ENCODE data around the gene KCNQ1. TPM values are rescaled to one million over a fixed set of nuclear protein-coding genes. Genes with fewer than 3 reads are reported as not detected.

KCNQ1 gene
- total RNA-seq, 4 donors from 2014 or later: 5.6 to 46.8 (median 24.6) TPM

DNA sequence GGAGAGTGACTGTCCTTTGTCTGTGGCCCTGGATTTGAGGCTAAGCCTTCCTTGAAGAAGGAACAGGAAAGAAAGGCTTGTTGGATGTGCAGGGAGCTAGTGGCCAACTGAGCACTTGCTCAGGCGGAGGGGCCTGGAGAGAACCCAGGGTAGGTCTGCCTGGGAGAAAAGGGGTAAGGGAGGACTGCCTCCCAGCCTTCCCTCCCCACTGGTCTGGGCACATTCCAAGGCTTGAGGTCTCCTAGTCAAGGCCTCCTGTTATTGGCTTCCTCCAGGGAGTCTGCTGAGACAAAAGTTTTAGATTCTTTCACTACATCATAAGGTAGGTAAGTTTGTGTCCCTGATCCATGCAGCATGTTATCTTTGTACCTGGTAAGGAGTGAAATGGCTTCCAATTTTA lies 239.8 kb downstream of the KCNQ1 start:
- Histone ChIP-seq H3K4me3 (no peak overlapping the region), H3K36me3 (no peaks in the 10 kb centered on the region), H3K9me3 (no peaks in the 10 kb centered on the region), H3K4me1 (no peaks in the 10 kb centered on the region), H3K27ac (no peak overlapping the region), H3K27me3 (no peaks in the 10 kb centered on the region)
- 93% methylated on average over 1 of the region's 1 CpG; no CpG with 5 or more reads in 1 of the 2 donors for WGBS, 2 donors (ENCODE audit: low coverage in 1 of 2)
- no peak for TF ChIP-seq EP300 (IDR thresholded peaks at IDR 0.05; ENCODE audit: low read depth)
- no peak for TF ChIP-seq POLR2AphosphoS5 (IDR thresholded peaks at IDR 0.05)
- TF ChIP-seq, protein P1, sequence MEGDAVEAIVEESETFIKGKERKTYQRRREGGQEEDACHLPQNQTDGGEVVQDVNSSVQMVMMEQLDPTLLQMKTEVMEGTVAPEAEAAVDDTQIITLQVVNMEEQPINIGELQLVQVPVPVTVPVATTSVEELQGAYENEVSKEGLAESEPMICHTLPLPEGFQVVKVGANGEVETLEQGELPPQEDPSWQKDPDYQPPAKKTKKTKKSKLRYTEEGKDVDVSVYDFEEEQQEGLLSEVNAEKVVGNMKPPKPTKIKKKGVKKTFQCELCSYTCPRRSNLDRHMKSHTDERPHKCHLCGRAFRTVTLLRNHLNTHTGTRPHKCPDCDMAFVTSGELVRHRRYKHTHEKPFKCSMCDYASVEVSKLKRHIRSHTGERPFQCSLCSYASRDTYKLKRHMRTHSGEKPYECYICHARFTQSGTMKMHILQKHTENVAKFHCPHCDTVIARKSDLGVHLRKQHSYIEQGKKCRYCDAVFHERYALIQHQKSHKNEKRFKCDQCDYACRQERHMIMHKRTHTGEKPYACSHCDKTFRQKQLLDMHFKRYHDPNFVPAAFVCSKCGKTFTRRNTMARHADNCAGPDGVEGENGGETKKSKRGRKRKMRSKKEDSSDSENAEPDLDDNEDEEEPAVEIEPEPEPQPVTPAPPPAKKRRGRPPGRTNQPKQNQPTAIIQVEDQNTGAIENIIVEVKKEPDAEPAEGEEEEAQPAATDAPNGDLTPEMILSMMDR (IDR thresholded peaks at IDR 0.05): no peak
- no peak for TF ChIP-seq POLR2A (IDR thresholded peaks at IDR 0.05)
- intact Hi-C loops (cut with DNase I; ENCODE audit: low total_unique reads) (no loop called here), in situ Hi-C loops (cut with MboI; ENCODE audit: low pct_ligation_motif_present in 1 of 4, low pct_unique_long_range_greater_than_20kb in 1 of 4, low sequenced_read_pairs in 3 of 4) (no loop called here)
- no peak for DNase-seq

- no peaks in the 10 kb centered on the region for H3K9me3 ChIP-seq
- DNase-seq: no peak
- intact Hi-C loops (cut with DNase I; ENCODE audit: low total_unique reads) (no loop called here), in situ Hi-C loops (cut with MboI; ENCODE audit: low pct_ligation_motif_present in 1 of 4, low pct_unique_long_range_greater_than_20kb in 1 of 4, low sequenced_read_pairs in 3 of 4) (no loop called here)
- no peaks in the 10 kb centered on the region for H3K36me3 ChIP-seq
- H3K27me3 ChIP-seq: no peaks in the 10 kb centered on the region
- no peaks in the 10 kb centered on the region for H3K4me1 ChIP-seq
- TF ChIP-seq POLR2AphosphoS5 (IDR thresholded peaks at IDR 0.05) (no peak), POLR2A (IDR thresholded peaks at IDR 0.05) (no peak), EP300 (IDR thresholded peaks at IDR 0.05; ENCODE audit: low read depth) (no peak)
- TF ChIP-seq, protein P1 (IDR thresholded peaks at IDR 0.05): no peak
- no peak overlapping the region for H3K27ac ChIP-seq
- no peak overlapping the region for H3K4me3 ChIP-seq
- 89% methylated on average over 6 of the region's 6 CpGs; no CpG with 5 or more reads in 1 of the 2 donors for WGBS, 2 donors (ENCODE audit: low coverage in 1 of 2)
Measured at GRCh38 chr11:2685051-2685450, 240.2 kb downstream of the KCNQ1 start.

DNA sequence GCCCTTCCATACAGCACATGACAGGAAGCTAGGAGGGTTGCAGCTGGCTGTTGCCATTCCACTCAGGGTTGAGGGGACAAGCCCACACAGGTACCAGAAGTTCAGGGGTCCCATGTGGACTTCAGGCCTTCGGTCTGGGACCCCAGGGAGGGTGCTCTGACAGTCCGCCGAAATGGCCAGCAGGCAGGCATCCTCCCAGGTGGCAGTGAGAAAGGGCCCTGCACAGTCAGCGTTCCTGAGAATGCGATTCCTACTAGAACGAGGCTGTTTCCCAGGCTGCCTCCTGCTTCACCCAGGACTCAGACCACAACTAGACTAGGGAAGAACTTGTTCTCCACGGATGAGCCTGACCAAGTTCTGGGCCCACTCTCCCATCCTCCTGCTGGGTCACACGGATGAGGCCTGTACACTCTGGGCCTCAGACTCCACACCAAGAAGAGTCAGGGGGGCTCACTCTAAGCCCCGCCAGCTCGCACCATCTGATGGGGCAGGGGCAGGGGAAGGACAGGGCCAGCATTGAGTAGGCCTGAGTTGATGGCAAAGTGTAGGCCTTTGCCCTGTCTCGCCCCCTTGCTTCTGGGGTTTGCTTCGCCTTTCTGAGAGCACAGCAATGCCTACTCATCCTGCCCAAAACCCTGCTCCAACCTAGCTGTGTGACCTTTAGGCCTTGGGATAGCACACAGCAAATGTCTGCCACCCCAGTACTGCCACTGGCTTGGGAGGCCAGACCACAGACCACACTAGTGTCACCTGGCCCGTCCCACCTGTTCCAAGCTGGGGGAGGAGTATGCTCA lies 241.0 kb downstream of the KCNQ1 start:
- intact Hi-C loops (cut with DNase I; ENCODE audit: low total_unique reads): no loop called here
- H3K27ac ChIP-seq: no peak overlapping the region
- no peaks in the 10 kb centered on the region for H3K36me3 ChIP-seq
- H3K4me3 ChIP-seq: no peak overlapping the region
- in situ Hi-C loops (cut with MboI; ENCODE audit: low pct_ligation_motif_present in 1 of 4, low pct_unique_long_range_greater_than_20kb in 1 of 4, low sequenced_read_pairs in 3 of 4): no loop called here
- H3K27me3 ChIP-seq: no peaks in the 10 kb centered on the region
- no peaks in the 10 kb centered on the region for H3K9me3 ChIP-seq
- H3K4me1 ChIP-seq: no peaks in the 10 kb centered on the region
- TF ChIP-seq POLR2AphosphoS5 (IDR thresholded peaks at IDR 0.05) (no peak), EP300 (IDR thresholded peaks at IDR 0.05; ENCODE audit: low read depth) (no peak), POLR2A (IDR thresholded peaks at IDR 0.05) (no peak)
- TF ChIP-seq, protein P1 (IDR thresholded peaks at IDR 0.05): no peak
- DNase-seq: no peak
- 92% methylated on average over 10 of the region's 13 CpGs; no CpG with 5 or more reads in 1 of the 2 donors for WGBS, 2 donors (ENCODE audit: low coverage in 1 of 2)

DNA sequence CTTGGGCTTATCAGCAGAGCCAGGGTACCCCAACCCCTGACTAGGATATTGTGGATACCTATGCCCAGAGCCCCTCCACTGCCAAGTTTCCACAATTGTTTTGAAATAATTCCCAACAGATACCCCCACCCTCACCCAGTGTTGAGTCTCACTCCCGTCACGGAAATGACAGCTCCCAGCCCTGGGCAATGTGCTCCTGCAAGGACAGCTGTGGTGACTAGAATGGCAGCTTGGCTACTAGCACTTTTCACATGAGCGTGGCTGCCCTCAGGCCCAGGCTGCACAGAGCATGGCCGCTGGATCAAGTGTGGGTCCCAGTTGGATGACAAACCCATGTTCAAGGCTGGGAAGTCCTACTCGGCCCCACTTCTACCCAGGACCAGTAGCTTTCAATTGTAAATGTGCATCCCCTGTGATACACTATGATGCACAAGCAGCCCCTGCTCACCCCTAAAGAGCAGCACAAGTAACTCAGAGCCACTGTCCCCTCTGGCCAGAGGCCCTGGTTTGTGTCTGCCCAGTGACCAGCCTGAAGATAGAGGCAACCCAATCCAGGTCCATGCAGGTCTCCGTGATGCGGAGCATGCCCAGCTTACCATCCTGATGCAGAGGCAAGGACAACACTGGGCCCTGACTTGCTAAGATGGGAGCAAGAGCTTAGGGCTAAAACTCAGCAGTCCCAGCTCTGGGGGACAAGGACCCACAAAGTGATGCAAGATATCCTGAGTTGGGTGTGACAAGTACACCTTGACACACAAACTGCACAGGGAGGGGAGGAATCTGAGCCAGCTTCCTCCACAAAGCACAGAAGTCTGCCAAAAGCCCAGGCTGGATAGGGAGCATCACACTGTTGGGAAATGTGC lies 241.8 kb downstream of the KCNQ1 start:
- no peak overlapping the region for H3K4me3 ChIP-seq
- no peaks in the 10 kb centered on the region for H3K36me3 ChIP-seq
- 96% methylated on average over 7 of the region's 7 CpGs; no CpG with 5 or more reads in 1 of the 2 donors for whole genome bisulfite sequencing, 2 donors (ENCODE audit: low coverage in 1 of 2)
- TF ChIP-seq, protein P1 (IDR thresholded peaks at IDR 0.05): no peak
- TF ChIP-seq POLR2AphosphoS5 (IDR thresholded peaks at IDR 0.05): no peak
- TF ChIP-seq EP300 (IDR thresholded peaks at IDR 0.05; ENCODE audit: low read depth): no peak
- no peak for TF ChIP-seq POLR2A (IDR thresholded peaks at IDR 0.05)
- H3K9me3 ChIP-seq: no peaks in the 10 kb centered on the region
- DNase-seq: no peak
- intact Hi-C loops (cut with DNase I; ENCODE audit: low total_unique reads): no loop called here
- H3K27me3 ChIP-seq: no peaks in the 10 kb centered on the region
- in situ Hi-C loops (cut with MboI; ENCODE audit: low pct_ligation_motif_present in 1 of 4, low pct_unique_long_range_greater_than_20kb in 1 of 4, low sequenced_read_pairs in 3 of 4): no loop called here
- no peak overlapping the region for H3K27ac ChIP-seq
- peaks cover 0 to 2% (median 0%) of the 10 kb centered on the region in 4 donors for H3K4me1 ChIP-seq
